K562 (cell line): ENCODE results near the gene RETREG1. TPM values are rescaled to one million over a fixed set of nuclear protein-coding genes. Genes with fewer than 3 reads are reported as not detected.

ENCODE experiments used
- BCLAF1 ChIP-seq, 2 experiments: fragments of 450-650 bp in 1 of 2; IDR thresholded peaks; 2 replicates each; pipeline ENCODE4 v1.6.1; 2011 to 2017; ENCODE audit warnings: low read depth in 2 of 2, antibody characterized with exemption in 1 of 2, borderline replicate concordance in 1 of 2, low read length in 1 of 2, mild to moderate bottlenecking in 1 of 2, mixed read lengths in 1 of 2; ENCODE audit not compliant: control insufficient read depth in 1 of 2
- CBX2 ChIP-seq: fragments of 200-600 bp; sonication (generic); IDR thresholded peaks from one replicate; pipeline ENCODE4 v1.6.1; 2012; ENCODE audit warnings: mild to moderate bottlenecking, low read length, inconsistent platforms; ENCODE audit not compliant: insufficient read depth, poor library complexity, severe bottlenecking
- E4F1 ChIP-seq: fragments of 250-450 bp; sonication (Bioruptor Pico); IDR thresholded peaks from 2 replicates; pipeline ENCODE4 v1.5.0; 2021; ENCODE audit warnings: mild to moderate bottlenecking, borderline replicate concordance
- ILK ChIP-seq: fragments of 450-650 bp; IDR thresholded peaks from 2 replicates; pipeline ENCODE4 v1.6.1; 2016; ENCODE audit warnings: missing genetic modification characterization, low read depth, mild to moderate bottlenecking, missing compliant biosample characterization, moderate library complexity, borderline replicate concordance
- MLX ChIP-seq, 2 experiments: fragments of 450-650 bp in 1 of 2; sonication (generic) in 1 of 2; formaldehyde crosslinking; conservative IDR thresholded peaks; 2 replicates each; pipeline versions ENCODE4 v1.4.0 to v1.8.1; 2020 to 2022; ENCODE audit warnings: mild to moderate bottlenecking in 1 of 2, missing genetic modification reagents in 1 of 2
- RFX7 ChIP-seq: fragments of 250-450 bp; sonication (Bioruptor Pico); IDR thresholded peaks from 2 replicates; pipeline ENCODE4 v1.5.1; 2021; ENCODE audit warnings: mild to moderate bottlenecking
- SAP30 ChIP-seq: fragments of 200-600 bp; sonication (generic); IDR thresholded peaks from 2 replicates; pipeline ENCODE4 v1.6.1; 2012; ENCODE audit warnings: borderline replicate concordance, low read depth, mild to moderate bottlenecking, moderate library complexity, low read length, control low read depth, inconsistent platforms; ENCODE audit not compliant: insufficient read depth, poor library complexity, severe bottlenecking
- SMAD1 ChIP-seq: fragments of 150-350 bp; IDR thresholded peaks from 2 replicates; pipeline ENCODE4 v1.6.1; 2014; ENCODE audit warnings: low read length, low read depth; ENCODE audit not compliant: partially characterized antibody
- ZBTB5 ChIP-seq: fragments of 450-650 bp; IDR thresholded peaks from 2 replicates; pipeline ENCODE4 v1.6.1; 2017; ENCODE audit warnings: antibody characterized with exemption
- ZNF41 ChIP-seq: fragments of 250-450 bp; sonication (Bioruptor Pico); conservative IDR thresholded peaks from 2 replicates; pipeline ENCODE4 v1.4.0; 2020; ENCODE audit warnings: mild to moderate bottlenecking
- ZNF584 ChIP-seq: fragments of 200-800 bp; sonication (Bioruptor generic); IDR thresholded peaks from 2 replicates; pipeline ENCODE4 v1.6.1; 2016; ENCODE audit warnings: low read depth, mild to moderate bottlenecking, missing genetic modification characterization, missing compliant biosample characterization
- polyA plus RNA-seq, 8 experiments: library from polyadenylated mRNA; depleted of rRNA in 4 of 8; stranded (reverse) in 5 of 8; unstranded in 3 of 8; fragments of >200 nt; fragmentation: Nextera tagmentation in 2 of 8; fragmentation: Illumina TruSeq in 1 of 8; extraction: Ambion mirVana in 2 of 8; extraction: Trizol in 1 of 8; gene quantifications; 2 replicates each; pipeline versions ENCODE4 v1.2.1 to v1.2.3, GENCODE V29; 2011 to 2014; ENCODE audit warnings: inconsistent platforms in 1 of 8, missing spikeins in 1 of 8
- total RNA-seq, 7 experiments: library from RNA; depleted of rRNA in 6 of 7; stranded (reverse); fragments of >200 nt in 6 of 7; fragmentation: Illumina TruSeq in 2 of 7; extraction: Trizol in 2 of 7; gene quantifications; 2 replicates each; pipeline versions ENCODE4 v1.2.1 to v1.2.3, GENCODE V29; 2011 to 2021; ENCODE audit warnings: low replicate concordance in 1 of 7

Gene RETREG1
- total and polyA plus RNA-seq, 9 of the 15 experiments (the other 6 are each of a cell fraction or from before 2014, with no cell fraction given): 0.01 to 0.20 (median 0.08) TPM; not detected in 5

GRCh38 chr5:16450163-16450562, 166.6 kb downstream of the RETREG1 start (continued):
- TF ChIP-seq ZBTB5 (no peak), SMAD1 (no peak), SAP30 (no peak), BCLAF1 (IDR thresholded peaks at IDR 0.05; ENCODE audit: borderline replicate concordance in 1 of 2, control insufficient read depth in 1 of 2, low read depth in 2 of 2, low read length in 1 of 2) (no peak), RFX7 (CRISPR knock-in tag) (no peak), MLX (CRISPR knock-in tag; conservative IDR thresholded peaks at IDR 0.05) (no peak), ILK (tag) (no peak), CBX2 (no peak), ZNF584 (CRISPR knock-in tag) (no peak), ZNF41 (CRISPR knock-in tag) (no peak), E4F1 (CRISPR knock-in tag) (no peak)
